Lower lobe of right lung (tissue), 2 donors: ENCODE results near the gene GRIK2. TPM values are rescaled to one million over a fixed set of nuclear protein-coding genes. Genes with fewer than 3 reads are reported as not detected.

Source experiments
- ATAC-seq, 2 donors: fragments of 200-7000 bp; cut with Tn5 transposase; one replicate each; pipeline ENCODE4 v1.9.1; 2020 to 2022; ENCODE audit warnings: mild to moderate bottlenecking in 2 of 2, moderate library complexity in 2 of 2
- DNase-seq: peaks from one replicate; pipeline ENCODE4 v3.0.0-alpha.2; 2020
- H3K27ac ChIP-seq: fragments of 200-600 bp; one replicate; pipeline ENCODE4 v1.8.0; 2022
- H3K27me3 ChIP-seq: fragments of 200-600 bp; one replicate; pipeline ENCODE4 v1.8.0; 2022; ENCODE audit warnings: low read depth
- H3K36me3 ChIP-seq: fragments of 200-600 bp; one replicate; pipeline ENCODE4 v1.8.0; 2022; ENCODE audit warnings: mild to moderate bottlenecking
- H3K4me1 ChIP-seq: fragments of 200-600 bp; one replicate; pipeline ENCODE4 v1.8.0; 2022
- H3K4me3 ChIP-seq: fragments of 200-600 bp; one replicate; pipeline ENCODE4 v1.8.0; 2022; ENCODE audit warnings: mild to moderate bottlenecking
- H3K9me3 ChIP-seq: fragments of 200-600 bp; one replicate; pipeline ENCODE4 v1.8.0; 2022
- CTCF ChIP-seq: fragments of 200-600 bp; IDR thresholded peaks from one replicate; pipeline ENCODE4 v1.8.0; 2022; ENCODE audit warnings: antibody characterized with exemption, mild to moderate bottlenecking
- intact Hi-C: fragments of 100-400 bp; cut with DNase I; formaldehyde crosslinking; loops from one replicate; pipeline ENCODE4 v1.11.0; 2022
- total RNA-seq: library from RNA; stranded (reverse); fragmentation: NEBNext Ultra II Directional; extraction: Animal tissue kit (Norgen Biotek cat#: 25700); gene quantifications from one replicate; pipeline ENCODE4 v1.2.1, GENCODE V29; 2021
- donor health status: DM: no; HTN: yes; CAD: no; lungs with severe emphysema.

The GRIK2 gene
- total RNA-seq, 1 donor from 2014 or later, result 0.62 TPM

- intact Hi-C loops, result no loop called here
- no peaks in the 10 kb centered on the region for H3K27me3 ChIP-seq
- no peak overlapping the region for H3K4me3 ChIP-seq
- no peak for TF ChIP-seq CTCF
- no peaks in the 10 kb centered on the region for H3K36me3 ChIP-seq
- DNase-seq (no peak), ATAC-seq (no peak)
- no peak overlapping the region for H3K27ac ChIP-seq
- no peaks in the 10 kb centered on the region for H3K4me1 ChIP-seq
- no peaks in the 10 kb centered on the region for H3K9me3 ChIP-seq
Measured at GRCh38 chr6:101528801-101529200, 135.3 kb downstream of the GRIK2 start.

- Histone ChIP-seq H3K9me3 (no peaks in the 10 kb centered on the region), H3K27me3 (no peaks in the 10 kb centered on the region), H3K4me3 (no peak overlapping the region), H3K36me3 (no peaks in the 10 kb centered on the region), H3K27ac (no peak overlapping the region), H3K4me1 (no peaks in the 10 kb centered on the region)
- no peak for ATAC-seq
- intact Hi-C loops, result no loop called here
- TF ChIP-seq CTCF, result no peak
- DNase-seq, result no peak
Measured at GRCh38 chr6:101531538-101531937, 138.0 kb downstream of the GRIK2 start.

- TF ChIP-seq CTCF, result no peak
- H3K4me1 ChIP-seq, result no peaks in the 10 kb centered on the region
- H3K27me3 ChIP-seq, result no peaks in the 10 kb centered on the region
- DNase-seq (no peak), ATAC-seq (no peak)
- no peak overlapping the region for H3K27ac ChIP-seq
- no peaks in the 10 kb centered on the region for H3K9me3 ChIP-seq
- no peak overlapping the region for H3K4me3 ChIP-seq
- intact Hi-C loops, result no loop called here
- no peaks in the 10 kb centered on the region for H3K36me3 ChIP-seq
Measured at GRCh38 chr6:101534386-101534785, 140.9 kb downstream of the GRIK2 start.

GRCh38 chr6:101534821-101535220, 141.3 kb downstream of the GRIK2 start:
- TF ChIP-seq CTCF, result no peak
- ATAC-seq (no peak), DNase-seq (no peak)
- H3K4me3 ChIP-seq, result no peak overlapping the region
- intact Hi-C loops, result no loop called here
- no peaks in the 10 kb centered on the region for H3K9me3 ChIP-seq
- H3K27ac ChIP-seq, result no peak overlapping the region
- no peaks in the 10 kb centered on the region for H3K36me3 ChIP-seq
- H3K4me1 ChIP-seq, result no peaks in the 10 kb centered on the region
- H3K27me3 ChIP-seq, result no peaks in the 10 kb centered on the region

- DNase-seq (no peak), ATAC-seq (no peak)
- H3K4me3 ChIP-seq, result no peak overlapping the region
- intact Hi-C loops, result no loop called here
- H3K9me3 ChIP-seq, result no peaks in the 10 kb centered on the region
- no peak for TF ChIP-seq CTCF
- no peak overlapping the region for H3K27ac ChIP-seq
- H3K36me3 ChIP-seq, result no peaks in the 10 kb centered on the region
- no peaks in the 10 kb centered on the region for H3K27me3 ChIP-seq
- no peaks in the 10 kb centered on the region for H3K4me1 ChIP-seq
Measured at GRCh38 chr6:101537753-101538316, 144.3 kb downstream of the GRIK2 start.
